Astrocyte of the cerebellum (primary cell): Measurements from ENCODE around the gene ZNF74.
A peak's percentile ranks its signal among the peaks of the same experiment; 100 is the strongest.
"Not testable (repeated sequence)": the region's sequence is repeated elsewhere in the genome, so short reads cannot be mapped to it uniquely, and the experiment has no call there.

Experiments used
- DNase-seq: peaks from one replicate; pipeline ENCODE4 v3.0.0-alpha.2; 2011; ENCODE audit warnings: low read depth
- H3K4me3 ChIP-seq: 2 replicates; pipeline ENCODE4 v1.5.1; 2011; ENCODE audit warnings: mild to moderate bottlenecking, low read depth, low read length, moderate library complexity
- in situ Hi-C: cut with HindIII; loops from 2 replicates; pipeline ENCODE4 v1.10.0; 2017; ENCODE audit warnings: low sequenced_read_pairs
- TF ChIP-seq, protein P1 (sequence below): IDR thresholded peaks from 2 replicates; pipeline ENCODE4 v1.5.1; 2012; ENCODE audit warnings: low read length, low read depth, moderate library complexity, mild to moderate bottlenecking; ENCODE audit errors: missing control alignments

ZNF74 gene

DNA sequence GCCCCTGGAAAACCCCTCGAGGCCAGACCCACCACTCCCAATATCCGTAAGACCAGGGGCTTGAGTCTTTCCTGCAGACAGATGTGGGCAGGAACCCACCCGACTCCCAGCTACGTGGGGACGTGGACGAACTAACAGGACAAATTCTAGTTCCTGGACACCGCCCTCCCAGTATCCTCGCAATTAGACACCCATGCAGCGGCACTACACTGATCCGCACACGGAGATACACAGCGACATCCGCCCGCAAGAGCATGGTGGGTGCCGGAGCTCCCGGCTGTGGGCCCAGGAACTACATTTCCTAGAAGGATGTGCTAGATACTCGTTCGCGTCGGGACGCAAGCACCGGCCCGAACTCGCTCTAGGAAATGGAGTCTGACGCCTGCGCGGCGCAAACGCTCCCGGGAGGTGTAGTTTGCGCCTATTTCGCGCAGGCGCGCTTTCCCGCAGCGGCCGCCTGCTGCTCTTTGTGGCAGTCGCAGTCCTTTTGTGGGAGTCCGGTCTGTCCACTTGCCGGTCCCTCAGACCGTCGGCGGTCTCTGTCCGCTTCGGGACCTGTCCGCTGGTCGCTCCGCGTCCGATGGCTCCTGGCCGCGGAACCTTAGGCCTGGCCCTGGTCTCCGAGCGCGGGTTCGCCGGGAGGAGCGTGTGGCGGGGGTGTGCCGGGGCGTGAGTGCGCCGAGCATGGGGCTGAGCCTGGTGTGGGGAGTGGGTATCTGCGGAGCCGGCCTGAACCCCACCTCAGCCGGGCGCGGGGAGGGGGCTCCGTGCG is at the start of gene ZNF74:
Gene ZNF74, plus strand, starts transcription at position 447 of the 772 bp plus-strand sequence. CDS start 478 bp downstream, outside the sequence.
- H3K4me3 ChIP-seq, result peak within 1 kb of the TSS; percentile 83
- peak; percentile 58 for DNase-seq
- in situ Hi-C loops, result no loop called here
- TF ChIP-seq, protein P1, sequence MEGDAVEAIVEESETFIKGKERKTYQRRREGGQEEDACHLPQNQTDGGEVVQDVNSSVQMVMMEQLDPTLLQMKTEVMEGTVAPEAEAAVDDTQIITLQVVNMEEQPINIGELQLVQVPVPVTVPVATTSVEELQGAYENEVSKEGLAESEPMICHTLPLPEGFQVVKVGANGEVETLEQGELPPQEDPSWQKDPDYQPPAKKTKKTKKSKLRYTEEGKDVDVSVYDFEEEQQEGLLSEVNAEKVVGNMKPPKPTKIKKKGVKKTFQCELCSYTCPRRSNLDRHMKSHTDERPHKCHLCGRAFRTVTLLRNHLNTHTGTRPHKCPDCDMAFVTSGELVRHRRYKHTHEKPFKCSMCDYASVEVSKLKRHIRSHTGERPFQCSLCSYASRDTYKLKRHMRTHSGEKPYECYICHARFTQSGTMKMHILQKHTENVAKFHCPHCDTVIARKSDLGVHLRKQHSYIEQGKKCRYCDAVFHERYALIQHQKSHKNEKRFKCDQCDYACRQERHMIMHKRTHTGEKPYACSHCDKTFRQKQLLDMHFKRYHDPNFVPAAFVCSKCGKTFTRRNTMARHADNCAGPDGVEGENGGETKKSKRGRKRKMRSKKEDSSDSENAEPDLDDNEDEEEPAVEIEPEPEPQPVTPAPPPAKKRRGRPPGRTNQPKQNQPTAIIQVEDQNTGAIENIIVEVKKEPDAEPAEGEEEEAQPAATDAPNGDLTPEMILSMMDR, result no peak

DNA sequence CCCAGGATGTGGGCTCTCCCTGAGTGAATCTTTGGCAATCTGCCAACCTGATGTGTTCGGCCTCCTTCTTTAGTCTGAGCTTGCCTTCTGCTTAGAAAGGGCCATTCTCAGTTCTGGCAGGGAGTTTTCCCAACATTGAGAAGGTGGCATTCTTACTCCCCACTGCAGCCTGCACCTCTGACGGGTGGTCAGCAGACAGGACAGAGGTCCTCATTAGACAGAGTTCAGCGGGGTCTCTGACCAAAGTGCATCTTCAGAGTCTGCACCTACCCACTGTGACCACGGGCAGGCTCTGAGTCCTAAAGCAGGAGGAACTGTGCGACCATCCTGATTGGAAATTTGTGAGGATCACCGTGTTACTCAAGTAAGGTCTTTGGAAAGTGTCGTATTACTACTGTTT is 47.4 kb upstream of the ZNF74 start:
- DNase-seq, H3K4me3 ChIP-seq, in situ Hi-C loops: not testable (repeated sequence)

DNA sequence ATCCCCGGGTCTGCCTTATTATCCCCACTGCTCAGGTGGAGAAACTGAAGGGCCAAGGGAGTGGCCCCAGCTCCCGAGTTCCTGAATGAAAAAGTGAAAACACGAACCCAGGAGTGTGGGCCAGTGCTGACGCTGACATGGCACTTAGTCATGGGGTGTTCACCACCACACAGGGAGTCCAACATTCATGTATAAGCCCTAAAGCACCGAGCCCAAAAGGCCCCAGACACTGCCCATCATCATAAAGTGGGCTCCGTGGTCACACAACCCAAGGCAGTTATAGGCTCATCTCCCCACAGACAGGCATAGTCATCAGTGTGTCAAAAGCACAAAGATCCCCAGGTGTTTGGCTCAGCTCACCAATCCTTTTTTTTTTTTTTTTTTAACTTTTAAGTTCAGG is 41.4 kb upstream of the ZNF74 start:
- in situ Hi-C loops, H3K4me3 ChIP-seq, DNase-seq: not testable (repeated sequence)

GRCh38 chr22:20354238-20354975 is 39.5 kb upstream of the ZNF74 start:
- in situ Hi-C loops, result no loop called here
- TF ChIP-seq, protein P1, result no peak
- H3K4me3 ChIP-seq, result no peak overlapping the region
- DNase-seq, result no peak

DNA sequence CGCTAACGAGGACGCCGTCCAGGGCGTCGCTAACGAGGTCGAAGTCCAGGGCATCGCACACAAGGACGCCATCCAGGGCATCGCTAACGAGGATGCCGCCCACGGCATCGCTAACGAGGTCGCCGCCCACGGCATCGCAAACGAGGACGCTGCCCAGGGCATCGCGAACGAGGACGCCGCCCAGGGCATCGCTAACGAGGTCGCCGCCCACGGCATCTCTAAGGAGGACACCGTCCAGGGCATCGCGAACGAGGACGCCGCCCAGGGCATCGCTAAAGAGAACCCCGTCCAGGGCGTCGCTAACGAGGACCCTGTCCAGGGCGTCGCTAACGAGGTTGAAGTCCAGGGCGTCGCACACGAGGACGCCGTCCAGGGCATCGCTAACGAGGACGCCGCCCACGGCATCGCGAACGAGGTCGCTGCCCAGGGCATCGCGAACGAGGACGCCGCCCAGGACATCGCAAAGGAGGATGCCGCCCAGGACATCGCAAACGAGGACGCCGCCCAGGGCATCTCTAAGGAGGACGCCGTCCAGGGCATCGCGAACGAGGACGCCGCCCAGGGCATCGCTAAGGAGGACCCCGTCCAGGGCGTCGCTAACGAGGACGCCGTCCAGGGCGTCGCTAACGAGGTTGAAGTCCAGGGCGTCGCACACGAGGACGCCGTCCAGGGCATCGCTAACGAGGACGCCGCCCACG is 37.9 kb upstream of the ZNF74 start:
- DNase-seq, H3K4me3 ChIP-seq, in situ Hi-C loops: not testable (repeated sequence)

DNA sequence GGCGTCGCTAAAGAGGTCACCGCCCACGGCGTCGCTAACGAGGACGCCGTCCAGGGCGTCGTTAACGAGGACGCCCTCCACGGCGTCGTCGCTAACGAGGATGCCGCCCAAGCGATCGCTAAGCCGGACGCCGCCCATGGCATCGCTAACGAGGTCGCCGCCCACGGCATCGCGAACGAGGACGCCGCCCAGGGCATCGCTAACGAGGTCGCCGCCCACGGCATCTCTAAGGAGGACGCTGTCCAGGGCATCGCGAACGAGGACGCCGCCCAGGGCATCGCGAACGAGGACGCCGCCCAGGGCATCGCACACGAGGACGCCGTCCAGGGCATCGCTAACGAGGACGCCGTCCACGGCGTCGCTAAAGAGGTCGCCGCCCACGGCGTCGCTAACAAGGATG is 37.0 kb upstream of the ZNF74 start:
- DNase-seq, in situ Hi-C loops, H3K4me3 ChIP-seq: not testable (repeated sequence)

- H3K4me3 ChIP-seq, DNase-seq, in situ Hi-C loops: not testable (repeated sequence)
Measured at GRCh38 chr22:20357967-20358366, 36.0 kb upstream of the ZNF74 start.

DNA sequence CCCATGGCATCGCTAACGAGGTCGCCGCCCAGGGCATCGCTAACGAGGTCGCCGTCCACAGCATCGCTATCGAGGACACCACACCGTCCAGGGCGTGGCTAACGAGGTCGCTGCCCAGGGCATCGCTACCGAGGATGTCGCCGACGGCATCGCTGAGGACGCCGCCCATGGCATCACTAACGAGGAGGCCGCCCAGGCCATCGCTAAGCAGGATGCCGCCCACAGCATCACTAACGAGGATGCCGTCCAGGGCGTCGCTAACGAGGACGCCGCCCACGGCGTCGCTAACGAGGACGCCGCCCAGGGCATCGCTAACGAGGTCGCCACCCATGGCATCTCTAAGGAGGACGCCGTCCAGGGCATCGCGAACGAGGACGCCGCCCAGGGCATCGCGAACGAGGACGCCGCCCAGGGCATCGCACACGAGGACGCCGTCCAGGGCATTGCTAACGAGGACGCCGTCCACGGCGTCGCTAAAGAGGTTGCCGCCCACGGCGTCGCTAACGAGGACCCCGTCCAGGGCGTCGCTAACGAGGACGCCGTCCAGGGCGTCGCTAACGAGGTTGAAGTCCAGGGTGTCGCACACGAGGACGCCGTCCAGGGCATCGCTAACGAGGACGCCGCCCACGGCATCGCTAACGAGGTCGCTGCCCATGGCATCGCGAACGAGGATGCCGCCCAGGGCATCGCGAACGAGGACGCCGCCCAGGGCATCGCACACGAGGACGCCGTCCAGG is 35.3 kb upstream of the ZNF74 start:
- H3K4me3 ChIP-seq, DNase-seq, in situ Hi-C loops: not testable (repeated sequence)

- H3K4me3 ChIP-seq, DNase-seq, in situ Hi-C loops: not testable (repeated sequence)
Measured at GRCh38 chr22:20360261-20360660, 33.7 kb upstream of the ZNF74 start.

GRCh38 chr22:20360866-20361751 is 32.8 kb upstream of the ZNF74 start:
- DNase-seq, in situ Hi-C loops, H3K4me3 ChIP-seq: not testable (repeated sequence)

DNA sequence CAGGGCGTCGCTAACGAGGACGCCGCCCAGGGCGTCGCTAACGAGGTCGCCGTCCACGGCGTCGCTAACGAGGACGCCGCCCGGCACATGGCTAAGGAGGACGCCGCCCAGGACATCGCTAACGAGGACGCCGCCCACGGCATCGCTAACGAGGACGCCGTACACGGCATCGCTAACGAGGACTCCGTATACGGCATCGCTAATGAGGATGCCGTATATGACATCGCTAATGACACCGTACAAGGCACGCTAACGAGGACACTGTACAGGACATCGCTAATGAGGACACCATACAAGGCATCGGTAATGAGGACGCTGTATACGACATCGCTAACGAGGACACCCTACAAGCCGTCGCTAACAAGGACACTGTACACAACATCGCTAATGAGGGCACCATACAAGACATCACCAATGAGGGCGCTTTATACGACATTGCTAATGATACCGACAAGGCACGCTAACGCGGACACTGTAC is 32.2 kb upstream of the ZNF74 start:
- in situ Hi-C loops, H3K4me3 ChIP-seq, DNase-seq: not testable (repeated sequence)

GRCh38 chr22:20362403-20362802 is 31.5 kb upstream of the ZNF74 start:
- DNase-seq, H3K4me3 ChIP-seq, in situ Hi-C loops: not testable (repeated sequence)

DNA sequence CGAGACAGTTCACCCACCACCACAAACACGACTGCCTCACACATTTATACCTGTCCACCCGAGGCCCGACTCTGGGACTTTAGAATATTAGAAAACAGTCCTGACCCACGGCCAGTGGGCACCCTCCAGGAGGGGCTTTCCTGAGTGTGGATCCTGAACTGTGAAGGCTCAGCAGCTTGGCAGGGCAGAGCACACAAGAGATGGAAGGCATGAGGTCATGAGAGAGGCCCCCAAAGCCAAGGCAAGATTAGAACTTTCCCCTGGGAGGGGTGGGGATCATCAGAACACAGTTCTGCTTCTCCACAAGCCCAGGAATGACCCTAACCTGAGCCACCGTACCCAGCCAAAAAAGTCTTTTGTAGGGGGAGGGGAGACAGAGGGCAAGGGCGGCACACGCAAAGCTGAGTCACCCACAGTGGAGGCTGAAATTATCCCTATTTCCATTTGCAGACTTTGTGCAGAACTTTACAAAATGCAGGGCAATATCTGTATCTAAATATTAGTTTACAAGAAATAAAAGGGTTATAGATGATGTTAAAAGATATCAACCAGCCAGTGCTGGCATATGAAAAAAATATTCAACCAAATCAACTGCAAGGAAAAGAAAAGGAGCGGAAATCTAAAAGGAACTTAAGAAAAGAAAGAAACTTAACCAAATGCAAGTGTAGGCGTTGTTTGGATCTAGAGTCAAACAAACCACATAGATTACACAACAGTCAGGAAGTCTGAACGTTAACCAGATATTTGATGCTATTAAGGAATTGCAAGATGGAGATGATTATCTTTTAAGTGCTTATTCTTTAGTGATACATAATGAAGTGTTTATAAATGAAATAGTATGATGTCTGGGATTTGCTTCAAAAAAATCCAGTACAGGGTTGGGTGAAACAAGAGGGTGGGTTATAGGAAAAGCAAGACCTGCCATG is 29.4 kb upstream of the ZNF74 start:
- H3K4me3 ChIP-seq, in situ Hi-C loops, DNase-seq: not testable (repeated sequence)
